Activated T-helper 1 cell treated with Interleukin-2 at 50 U/mL for 16 hours (primary cell): ENCODE measurements around the gene PDPK1.
"Not testable (repeated sequence)": the region's sequence is repeated elsewhere in the genome, so short reads cannot be mapped to it uniquely, and the experiment has no call there.

Experiments
- DNase-seq: peaks from one replicate; pipeline ENCODE4 v3.0.0-alpha.2; 2020; ENCODE audit warnings: low read depth

PDPK1 gene

GRCh38 chr16:2587891-2588565 lies 50.2 kb downstream of the PDPK1 start:
- DNase-seq = no peak

GRCh38 chr16:2591476-2592240 lies 53.8 kb downstream of the PDPK1 start:
- DNase-seq = no peak

- no peak for DNase-seq
These were observed 55.0 kb downstream of the PDPK1 start for GRCh38 chr16:2592786-2593185.

GRCh38 chr16:2595393-2596205 lies 57.8 kb downstream of the PDPK1 start:
- no peak for DNase-seq

GRCh38 chr16:2596747-2597559 lies 59.1 kb downstream of the PDPK1 start:
- no peak for DNase-seq

- DNase-seq = no peak
These were observed 59.7 kb downstream of the PDPK1 start for GRCh38 chr16:2597560-2597902.

GRCh38 chr16:2598133-2598641 lies 60.4 kb downstream of the PDPK1 start:
- DNase-seq = no peak

GRCh38 chr16:2598723-2599122 lies 60.9 kb downstream of the PDPK1 start:
- no peak for DNase-seq

- DNase-seq = not testable (repeated sequence)
These were observed 61.3 kb downstream of the PDPK1 start for GRCh38 chr16:2599165-2599564.

- not testable (repeated sequence) for DNase-seq
These were observed 62.0 kb downstream of the PDPK1 start for GRCh38 chr16:2599785-2600184.

GRCh38 chr16:2601301-2602025 lies 63.6 kb downstream of the PDPK1 start:
- DNase-seq = not testable (repeated sequence)

GRCh38 chr16:2602175-2602574 lies 64.4 kb downstream of the PDPK1 start:
- not testable (repeated sequence) for DNase-seq

GRCh38 chr16:2603165-2604015 lies 65.6 kb downstream of the PDPK1 start:
- DNase-seq = peak; percentile 63

- DNase-seq = not testable (repeated sequence)
These were observed 66.2 kb downstream of the PDPK1 start for GRCh38 chr16:2604016-2604369.

GRCh38 chr16:2606820-2607219 lies 69.0 kb downstream of the PDPK1 start:
- not testable (repeated sequence) for DNase-seq

GRCh38 chr16:2609345-2609744 lies 71.5 kb downstream of the PDPK1 start:
- not testable (repeated sequence) for DNase-seq

GRCh38 chr16:2609827-2610470 lies 72.1 kb downstream of the PDPK1 start:
- no peak for DNase-seq

GRCh38 chr16:2610781-2611498 lies 73.1 kb downstream of the PDPK1 start:
- DNase-seq = no peak

GRCh38 chr16:2611499-2611862 lies 73.7 kb downstream of the PDPK1 start:
- no peak for DNase-seq
